ENCODE measurements around the gene U2AF2.

The U2AF2 gene

GRCh38 chr19:55644191-55644833 lies 10.5 kb upstream of the U2AF2 start:
- DNase-seq = no peak

- DNase-seq = no peak
Measured at GRCh38 chr19:55644842-55645511, 9.9 kb upstream of the U2AF2 start.

- DNase-seq = no peak
Measured at GRCh38 chr19:55645512-55645881, 9.3 kb upstream of the U2AF2 start.

GRCh38 chr19:55646889-55647731 lies 7.7 kb upstream of the U2AF2 start:
- no peak for DNase-seq

- peak; percentile 44 for DNase-seq
Measured at GRCh38 chr19:55647732-55648584, 6.9 kb upstream of the U2AF2 start, which contains the start of gene CCDC106. Gene CCDC106 (plus strand): TSS chr19:55648212. CDS start chr19:55649047, 835 bp downstream.

GRCh38 chr19:55648585-55649267 lies 6.1 kb upstream of the U2AF2 start:
- DNase-seq = no peak

GRCh38 chr19:55649268-55650125 lies 5.3 kb upstream of the U2AF2 start:
- no peak for DNase-seq

- no peak for DNase-seq
Measured at GRCh38 chr19:55650126-55650557, 4.7 kb upstream of the U2AF2 start.

- no peak for DNase-seq
Measured at GRCh38 chr19:55650602-55651230, 4.1 kb upstream of the U2AF2 start.

GRCh38 chr19:55651236-55651635 lies 3.6 kb upstream of the U2AF2 start:
- no peak for DNase-seq

- no peak for DNase-seq
Measured at GRCh38 chr19:55652311-55653128, 2.3 kb upstream of the U2AF2 start.

- DNase-seq = peak; percentile 99
Measured at GRCh38 chr19:55653651-55654322, 1.0 kb upstream of the U2AF2 start.

- DNase-seq = peak; percentile 96
Measured at GRCh38 chr19:55654323-55654867, 440 bp upstream of the U2AF2 start.

GRCh38 chr19:55655648-55656040 lies 809 bp downstream of the U2AF2 start:
- no peak for DNase-seq

- no peak for DNase-seq
Measured at GRCh38 chr19:55656552-55656951, 1.7 kb downstream of the U2AF2 start.

- no peak for DNase-seq
Measured at GRCh38 chr19:55656988-55657747, 2.3 kb downstream of the U2AF2 start.

GRCh38 chr19:55658846-55659459 lies 4.1 kb downstream of the U2AF2 start:
- no peak for DNase-seq

GRCh38 chr19:55659822-55660221 lies 5.0 kb downstream of the U2AF2 start:
- DNase-seq = no peak

Measured in activated CD4-positive, alpha-beta T cell treated with anti-CD3 and anti-CD28 coated beads for 1 hour (primary cell).